Adrenal gland (tissue), 5 donors: ENCODE data around the gene CEACAM19.

Source experiments
- CTCF ChIP-seq, 6 experiments: fragments of 450-650 bp in 4 of 6; fragments of 200-600 bp in 2 of 6; sonication (generic) in 1 of 6; IDR thresholded peaks; 1 replicate in 5 of 6; 2 replicates in 1 of 6; pipeline versions ENCODE4 v1.5.1 to v1.8.0; 2016 to 2021; ENCODE audit warnings: antibody characterized with exemption in 6 of 6, mild to moderate bottlenecking in 2 of 6, moderate library complexity in 1 of 6
- POLR2A ChIP-seq, 2 donors: fragments of 450-650 bp; IDR thresholded peaks; one replicate each; pipeline ENCODE4 v1.6.1; 2017; ENCODE audit warnings: antibody characterized with exemption in 2 of 2, mild to moderate bottlenecking in 2 of 2, moderate library complexity in 1 of 2
- donor health status: DM: no; HTN: no; CAD: no.

GRCh38 chr19:44673510-44673909 lies 2.2 kb downstream of the CEACAM19 start:
- no peak for TF ChIP-seq CTCF (IDR thresholded peaks at IDR 0.05)
- TF ChIP-seq POLR2A (IDR thresholded peaks at IDR 0.05): no peak
